ENCODE measurements around the gene KIF19.
"Not testable (repeated sequence)": the region's sequence is repeated elsewhere in the genome, so short reads cannot be mapped to it uniquely, and the experiment has no call there.

Gene KIF19

DNA sequence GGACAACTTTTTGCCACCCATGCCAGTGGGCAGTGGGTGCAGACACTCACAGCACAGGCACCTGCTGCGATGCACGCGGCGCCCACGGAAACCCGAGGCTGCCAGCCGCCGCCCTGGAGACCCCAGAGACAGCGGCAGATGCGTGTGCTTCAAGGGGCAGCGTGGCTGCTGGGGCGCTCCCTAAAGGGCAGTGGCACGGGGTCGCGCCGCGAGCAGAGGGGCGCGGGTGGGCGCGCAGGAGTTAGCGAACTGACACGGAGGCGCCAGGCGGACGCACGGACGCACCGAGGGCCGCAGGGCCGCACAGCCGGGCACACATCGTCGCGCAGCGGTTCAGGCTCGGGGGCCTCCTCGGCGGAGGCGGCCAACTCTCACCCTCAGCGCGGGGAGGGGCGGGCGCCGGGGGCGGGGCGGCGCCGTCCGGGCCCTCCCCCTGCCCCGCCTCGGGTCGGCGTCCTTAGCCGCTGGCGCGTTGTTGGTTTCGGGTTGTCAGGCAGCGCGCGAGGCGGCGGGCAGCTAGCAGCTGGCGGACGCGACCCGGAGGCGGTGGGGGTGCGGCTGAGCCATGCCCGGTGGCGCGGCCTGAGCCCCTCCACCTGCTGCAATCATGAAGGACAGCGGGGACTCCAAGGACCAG lies at the start of gene KIF19:
KIF19 (plus strand) TSS at position 484 of the 637 bp plus-strand sequence; CDS start at position 608, 124 bp downstream.
- H3K27me3 ChIP-seq, result peaks cover 90% of the 10 kb centered on the region
- H3K36me3 ChIP-seq, result no peaks in the 10 kb centered on the region
- no peak within 1 kb of the TSS for H3K27ac ChIP-seq
- H3K9me3 ChIP-seq, result no peaks in the 10 kb centered on the region
- no peak within 1 kb of the TSS for H3K4me3 ChIP-seq (ENCODE audit: low read depth in 1 of 2, low read length in 1 of 2)
- TF ChIP-seq, protein P1, sequence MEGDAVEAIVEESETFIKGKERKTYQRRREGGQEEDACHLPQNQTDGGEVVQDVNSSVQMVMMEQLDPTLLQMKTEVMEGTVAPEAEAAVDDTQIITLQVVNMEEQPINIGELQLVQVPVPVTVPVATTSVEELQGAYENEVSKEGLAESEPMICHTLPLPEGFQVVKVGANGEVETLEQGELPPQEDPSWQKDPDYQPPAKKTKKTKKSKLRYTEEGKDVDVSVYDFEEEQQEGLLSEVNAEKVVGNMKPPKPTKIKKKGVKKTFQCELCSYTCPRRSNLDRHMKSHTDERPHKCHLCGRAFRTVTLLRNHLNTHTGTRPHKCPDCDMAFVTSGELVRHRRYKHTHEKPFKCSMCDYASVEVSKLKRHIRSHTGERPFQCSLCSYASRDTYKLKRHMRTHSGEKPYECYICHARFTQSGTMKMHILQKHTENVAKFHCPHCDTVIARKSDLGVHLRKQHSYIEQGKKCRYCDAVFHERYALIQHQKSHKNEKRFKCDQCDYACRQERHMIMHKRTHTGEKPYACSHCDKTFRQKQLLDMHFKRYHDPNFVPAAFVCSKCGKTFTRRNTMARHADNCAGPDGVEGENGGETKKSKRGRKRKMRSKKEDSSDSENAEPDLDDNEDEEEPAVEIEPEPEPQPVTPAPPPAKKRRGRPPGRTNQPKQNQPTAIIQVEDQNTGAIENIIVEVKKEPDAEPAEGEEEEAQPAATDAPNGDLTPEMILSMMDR (IDR thresholded peaks at IDR 0.05), result no peak
- H3K4me1 ChIP-seq (ENCODE audit: control insufficient read depth in 1 of 2, insufficient read depth in 1 of 2, low read depth in 1 of 2, low read length in 1 of 2), result no peaks in the 10 kb centered on the region

GRCh38 chr17:74276541-74277009 lies 49.5 kb upstream of the KIF19 start:
- H3K4me3 ChIP-seq (ENCODE audit: low read depth in 1 of 2, low read length in 1 of 2), result no peak overlapping the region
- H3K27ac ChIP-seq, result no peak overlapping the region
- H3K9me3 ChIP-seq, result no peaks in the 10 kb centered on the region
- no peaks in the 10 kb centered on the region for H3K4me1 ChIP-seq (ENCODE audit: control insufficient read depth in 1 of 2, insufficient read depth in 1 of 2, low read depth in 1 of 2, low read length in 1 of 2)
- peaks cover 35% of the 10 kb centered on the region for H3K27me3 ChIP-seq
- TF ChIP-seq, protein P1 (IDR thresholded peaks at IDR 0.05), result no peak
- H3K36me3 ChIP-seq, result no peaks in the 10 kb centered on the region

DNA sequence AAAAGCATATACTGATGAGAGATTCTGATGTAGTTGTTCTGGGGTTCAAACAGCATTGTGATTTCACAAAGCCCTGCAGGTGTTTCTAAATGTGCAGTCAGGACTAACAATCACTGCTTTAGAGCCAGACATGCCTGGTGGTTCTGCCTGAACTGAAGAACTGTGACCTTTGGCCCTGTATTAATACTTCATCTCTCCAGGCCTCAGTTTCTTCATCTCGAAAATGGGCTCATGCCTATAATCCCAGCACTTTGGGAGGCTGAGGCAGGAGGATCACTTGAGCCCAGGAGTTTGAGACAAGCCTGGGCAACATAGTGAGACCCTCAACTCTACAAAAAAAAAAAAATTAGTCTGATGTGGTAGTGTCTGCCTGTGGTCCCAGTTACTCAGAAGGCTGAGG lies 48.1 kb upstream of the KIF19 start:
- no peaks in the 10 kb centered on the region for H3K9me3 ChIP-seq
- H3K36me3 ChIP-seq, result no peaks in the 10 kb centered on the region
- TF ChIP-seq, protein P1 (IDR thresholded peaks at IDR 0.05), result no peak
- peaks cover 34% of the 10 kb centered on the region for H3K27me3 ChIP-seq
- H3K4me1 ChIP-seq (ENCODE audit: control insufficient read depth in 1 of 2, insufficient read depth in 1 of 2, low read depth in 1 of 2, low read length in 1 of 2), result peaks cover 3% of the 10 kb centered on the region in 2 experiments
- H3K27ac ChIP-seq, result no peak overlapping the region
- H3K4me3 ChIP-seq (ENCODE audit: low read depth in 1 of 2, low read length in 1 of 2), result no peak overlapping the region

DNA sequence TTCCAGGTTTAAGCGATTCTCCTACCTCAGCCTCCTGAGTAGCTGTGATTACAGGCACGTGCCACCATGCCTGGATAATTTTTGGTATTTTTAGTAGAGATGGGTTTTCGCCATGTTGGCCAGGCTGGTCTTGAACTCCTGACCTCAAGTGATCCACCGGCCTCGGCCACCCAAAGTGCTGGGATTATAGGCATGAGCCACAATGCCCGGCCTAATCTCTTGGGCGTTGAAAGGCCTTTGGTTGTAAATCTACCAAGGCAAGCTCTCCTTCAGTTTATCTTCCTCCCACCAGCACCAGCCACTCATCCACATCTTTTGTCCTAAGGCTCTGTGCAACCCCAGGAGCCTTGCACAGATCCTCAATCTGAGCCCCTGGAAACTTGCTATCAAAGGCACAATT lies 46.4 kb upstream of the KIF19 start:
- H3K4me3 ChIP-seq (ENCODE audit: low read depth in 1 of 2, low read length in 1 of 2); H3K36me3 ChIP-seq; H3K9me3 ChIP-seq; H3K27ac ChIP-seq; H3K4me1 ChIP-seq (ENCODE audit: control insufficient read depth in 1 of 2, insufficient read depth in 1 of 2, low read depth in 1 of 2, low read length in 1 of 2): not testable (repeated sequence)
- H3K27me3 ChIP-seq, result peaks cover 25% of the 10 kb centered on the region

DNA sequence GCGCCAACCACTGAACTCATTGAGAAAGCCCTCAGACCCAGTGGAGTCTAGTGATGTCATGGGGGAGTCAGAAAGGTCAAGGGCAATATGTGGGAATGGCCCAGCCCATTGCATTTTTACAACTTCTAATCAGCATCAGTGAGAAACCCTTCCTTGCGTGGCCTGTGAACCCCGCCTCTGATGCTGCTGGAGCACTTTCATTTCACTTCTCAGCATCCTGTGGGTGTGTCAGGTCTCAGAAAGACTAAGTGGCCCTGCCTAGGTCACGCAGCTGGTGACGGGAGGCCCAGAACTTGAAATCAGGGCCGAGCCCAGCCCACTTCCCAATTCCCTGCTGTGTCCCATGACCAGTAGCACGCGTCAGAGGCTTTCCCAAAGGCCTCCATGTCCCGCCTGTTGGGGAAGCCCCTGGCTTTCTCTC lies 45.9 kb upstream of the KIF19 start:
- peaks cover 25% of the 10 kb centered on the region for H3K27me3 ChIP-seq
- no peaks in the 10 kb centered on the region for H3K9me3 ChIP-seq
- H3K4me3 ChIP-seq (ENCODE audit: low read depth in 1 of 2, low read length in 1 of 2), result no peak overlapping the region
- no peak overlapping the region for H3K27ac ChIP-seq
- TF ChIP-seq, protein P1 (IDR thresholded peaks at IDR 0.05), result no peak
- no peaks in the 10 kb centered on the region for H3K36me3 ChIP-seq
- peaks cover 4 to 7% of the 10 kb centered on the region in 2 experiments for H3K4me1 ChIP-seq (ENCODE audit: control insufficient read depth in 1 of 2, insufficient read depth in 1 of 2, low read depth in 1 of 2, low read length in 1 of 2)

DNA sequence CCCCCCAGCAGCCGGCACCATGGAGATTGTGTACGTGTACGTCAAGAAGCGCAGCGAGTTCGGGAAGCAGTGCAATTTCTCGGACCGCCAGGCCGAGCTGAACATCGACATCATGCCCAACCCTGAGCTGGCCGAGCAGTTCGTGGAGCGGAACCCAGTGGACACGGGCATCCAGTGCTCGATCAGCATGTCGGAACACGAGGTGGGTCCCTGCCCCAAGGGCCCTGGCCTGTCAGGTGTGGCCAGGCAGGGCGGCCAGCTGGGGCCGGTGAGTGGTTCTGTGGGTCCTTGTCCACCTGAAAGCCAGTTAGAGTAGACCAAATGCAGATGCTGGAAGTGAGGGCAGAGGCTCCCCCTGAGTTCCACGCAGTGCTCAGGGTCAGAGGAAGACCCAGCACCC lies 44.2 kb upstream of the KIF19 start:
- TF ChIP-seq, protein P1 (IDR thresholded peaks at IDR 0.05), result no peak
- Histone ChIP-seq H3K9me3 (no peaks in the 10 kb centered on the region), H3K4me1 (ENCODE audit: control insufficient read depth in 1 of 2, insufficient read depth in 1 of 2, low read depth in 1 of 2, low read length in 1 of 2) (peaks cover 4 to 7% of the 10 kb centered on the region in 2 experiments), H3K27me3 (peaks cover 18% of the 10 kb centered on the region), H3K36me3 (no peaks in the 10 kb centered on the region), H3K27ac (no peak overlapping the region), H3K4me3 (ENCODE audit: low read depth in 1 of 2, low read length in 1 of 2) (no peak overlapping the region)

DNA sequence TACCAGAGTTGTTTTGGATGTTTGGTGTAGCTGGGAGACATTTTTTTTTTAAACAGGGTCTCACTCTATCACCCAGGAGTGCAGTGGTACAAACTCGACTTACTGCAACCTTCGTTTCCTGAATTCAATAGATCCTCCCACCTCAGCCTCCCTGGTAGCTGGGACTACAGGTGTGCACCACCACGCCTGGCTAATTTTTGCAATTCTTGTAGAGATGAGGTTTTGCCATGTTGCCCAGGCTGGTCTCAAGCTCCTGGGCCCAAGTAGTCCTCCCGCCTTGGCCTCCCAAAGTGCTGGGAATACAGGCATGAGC lies 43.8 kb upstream of the KIF19 start:
- H3K27ac ChIP-seq; H3K4me3 ChIP-seq (ENCODE audit: low read depth in 1 of 2, low read length in 1 of 2); H3K4me1 ChIP-seq (ENCODE audit: control insufficient read depth in 1 of 2, insufficient read depth in 1 of 2, low read depth in 1 of 2, low read length in 1 of 2); H3K36me3 ChIP-seq; H3K9me3 ChIP-seq: not testable (repeated sequence)
- H3K27me3 ChIP-seq, result peaks cover 18% of the 10 kb centered on the region

All from neutrophil (primary cell).